GM12892 (cell line): ENCODE data around the gene THOC6.

Experiments used
- POLR2A ChIP-seq: IDR thresholded peaks from 2 replicates; pipeline ENCODE4 v1.6.1; 2011; ENCODE audit warnings: low read depth, low read length, control low read depth
- POLR2AphosphoS5 ChIP-seq: IDR thresholded peaks from 2 replicates; pipeline ENCODE4 v1.6.1; 2011; ENCODE audit warnings: low read depth, low read length, control low read depth
- TAF1 ChIP-seq: IDR thresholded peaks from 2 replicates; pipeline ENCODE4 v1.6.1; 2011; ENCODE audit warnings: low read depth, mild to moderate bottlenecking, control low read depth, low read length, borderline replicate concordance

- TF ChIP-seq POLR2A: no peak
- no peak for TF ChIP-seq POLR2AphosphoS5
- TF ChIP-seq TAF1: no peak
Measured at GRCh38 chr16:2977440-2977839, 46.4 kb upstream of the THOC6 start.
